ENCODE data around the gene LHFPL5.

Gene LHFPL5

DNA sequence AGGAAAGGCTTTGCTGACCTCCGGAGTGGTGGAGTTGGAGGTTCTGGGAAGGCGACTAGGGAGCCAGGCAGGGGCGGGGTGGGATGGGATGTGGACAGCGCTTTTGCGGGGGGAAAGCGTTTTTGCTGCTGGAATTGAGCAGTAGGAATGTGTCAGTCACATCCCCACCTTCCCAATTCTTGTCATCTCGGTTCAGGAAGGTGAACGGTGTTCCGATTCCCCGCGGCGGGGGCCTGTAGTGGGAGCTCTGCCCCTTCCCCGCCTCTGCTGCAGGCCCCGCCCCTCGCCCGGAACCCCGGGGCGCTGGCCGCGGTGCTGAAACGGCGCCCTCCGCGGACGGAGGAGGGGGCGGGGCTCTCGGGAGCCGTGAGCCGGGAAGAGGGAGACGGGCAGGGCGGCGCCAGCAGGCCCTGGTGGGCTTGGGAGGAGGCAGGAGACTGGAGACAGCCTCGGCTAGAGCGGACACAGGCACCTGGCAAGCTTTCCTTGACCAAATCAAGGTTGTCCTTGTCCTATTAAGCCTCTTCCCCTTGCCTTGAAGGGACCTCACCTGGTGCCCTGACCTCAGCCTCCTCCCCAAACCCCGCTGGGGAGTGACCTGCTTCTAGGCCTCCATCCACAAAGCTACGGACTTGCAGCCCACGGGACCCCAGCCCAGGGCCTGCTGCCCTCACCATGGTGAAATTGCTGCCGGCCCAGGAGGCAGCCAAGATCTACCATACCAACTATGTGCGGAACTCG lies at the start of gene LHFPL5:
LHFPL5 (plus strand) TSS at position 357 of the 741 bp plus-strand sequence; CDS start at position 676, 319 bp downstream.
- DNase-seq (ENCODE audit: low spot score): no peak
- FAIRE-seq: no peak

DNA sequence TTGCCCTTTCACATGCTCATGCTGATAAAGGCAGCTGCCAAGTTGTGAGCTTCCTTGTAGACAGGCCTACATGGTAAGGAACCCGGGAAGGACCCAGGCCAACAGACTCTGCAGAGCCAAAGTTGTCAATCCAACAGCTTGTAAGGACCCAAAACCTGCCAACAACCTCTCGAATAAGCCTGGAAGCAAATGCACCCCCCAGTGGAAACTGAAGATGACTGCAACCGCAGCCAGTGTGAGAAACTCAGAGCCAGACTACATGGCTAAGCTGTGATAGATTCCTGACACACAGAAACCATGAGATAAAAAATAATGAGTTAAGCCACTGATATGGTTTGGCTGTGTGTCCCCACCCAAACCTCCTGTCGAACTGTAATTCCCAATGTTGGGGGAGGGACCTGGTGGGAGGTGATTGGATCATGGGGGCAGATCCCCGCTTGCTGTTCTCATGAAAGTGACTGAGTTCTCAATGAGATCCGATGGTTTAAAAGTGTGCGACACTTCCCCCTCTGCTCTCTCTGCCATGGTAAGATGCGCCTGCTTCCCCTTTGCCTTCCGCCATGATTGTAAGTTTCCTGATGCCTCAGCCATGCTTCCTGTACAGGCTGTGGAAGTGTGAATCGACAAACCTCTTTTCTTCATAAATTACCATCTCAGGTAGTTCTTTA lies 47.6 kb upstream of the LHFPL5 start:
- DNase-seq (ENCODE audit: low spot score) (no peak), FAIRE-seq (no peak)

DNA sequence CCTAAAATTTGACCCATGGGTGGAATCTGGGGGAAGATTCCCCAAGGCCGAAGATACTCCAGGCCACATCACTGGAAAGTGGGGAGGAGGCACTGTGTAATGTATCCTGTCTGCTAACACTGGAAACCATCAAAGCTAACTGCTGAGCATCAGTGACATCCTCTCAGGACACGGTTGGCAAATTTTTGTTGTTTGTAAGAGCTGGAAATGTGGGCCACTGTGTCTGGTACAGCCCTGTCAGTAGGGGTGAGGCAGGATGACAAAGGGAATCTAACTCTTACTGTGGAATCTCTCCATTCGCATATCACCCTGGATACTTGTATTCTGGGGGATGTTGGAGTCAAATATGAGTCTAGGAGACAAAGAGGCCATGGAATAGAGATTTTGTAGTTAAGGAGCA lies 45.7 kb upstream of the LHFPL5 start:
- FAIRE-seq: no peak

DNA sequence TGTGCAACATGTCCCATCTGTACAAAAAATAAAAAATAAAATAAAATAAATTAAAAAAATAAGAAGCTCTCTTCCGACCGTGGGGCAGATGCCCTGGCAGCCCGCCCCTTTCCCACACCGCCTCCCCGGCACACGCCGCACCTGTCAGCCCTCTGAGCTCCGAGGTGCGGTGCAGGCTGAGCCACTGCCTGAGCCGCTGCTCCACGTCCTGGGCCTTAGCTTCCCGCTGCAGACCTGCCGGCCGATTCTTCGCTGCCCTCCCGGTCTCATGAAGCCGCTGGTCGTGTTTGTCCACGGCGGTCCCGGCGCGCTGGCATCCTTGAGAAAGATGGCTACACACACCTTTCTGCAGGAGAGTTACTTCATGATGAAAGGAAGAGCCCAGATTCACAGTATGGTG lies 39.4 kb upstream of the LHFPL5 start:
- DNase-seq (ENCODE audit: low spot score): no peak
- no peak for FAIRE-seq

More for the DNA sequence above, 45.7 kb upstream of the LHFPL5 start:
- no peak for DNase-seq (ENCODE audit: low spot score)

DNA sequence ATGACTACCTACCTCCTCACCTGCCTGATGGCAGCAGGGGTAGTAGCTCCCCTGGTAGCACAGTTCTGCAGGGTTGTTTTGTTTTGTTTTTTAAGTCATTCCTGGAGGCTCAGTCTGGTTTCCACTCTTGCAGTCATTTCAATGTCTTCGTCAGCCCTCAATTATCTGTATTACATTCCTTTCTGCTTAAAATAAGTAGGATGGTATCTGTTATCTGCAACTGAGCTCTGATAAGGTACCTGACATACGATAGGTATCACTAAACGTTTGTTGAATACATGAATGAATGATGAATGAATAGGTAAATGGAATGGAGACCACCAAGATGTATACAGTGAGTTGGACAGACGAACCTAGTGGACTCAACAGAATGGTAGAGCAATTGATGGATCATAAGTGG lies 35.9 kb upstream of the LHFPL5 start:
- FAIRE-seq (no peak), DNase-seq (ENCODE audit: low spot score) (no peak)

DNA sequence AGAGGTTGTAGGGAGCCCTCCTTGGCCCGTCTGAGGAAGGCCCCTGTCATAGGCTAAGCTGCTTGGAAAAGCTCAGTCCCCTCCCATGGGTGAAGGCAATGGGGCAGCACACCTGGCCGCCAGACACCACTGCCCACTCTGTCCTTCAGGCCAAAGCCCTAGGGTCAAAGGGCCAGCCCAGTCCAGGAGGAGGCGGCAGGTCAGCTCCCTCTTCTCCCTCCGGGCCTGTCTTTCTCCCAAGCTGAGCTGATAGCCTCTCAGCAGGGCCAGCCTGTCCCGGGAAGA lies 33.9 kb upstream of the LHFPL5 start:
- FAIRE-seq (no peak), DNase-seq (ENCODE audit: low spot score) (no peak)

DNA sequence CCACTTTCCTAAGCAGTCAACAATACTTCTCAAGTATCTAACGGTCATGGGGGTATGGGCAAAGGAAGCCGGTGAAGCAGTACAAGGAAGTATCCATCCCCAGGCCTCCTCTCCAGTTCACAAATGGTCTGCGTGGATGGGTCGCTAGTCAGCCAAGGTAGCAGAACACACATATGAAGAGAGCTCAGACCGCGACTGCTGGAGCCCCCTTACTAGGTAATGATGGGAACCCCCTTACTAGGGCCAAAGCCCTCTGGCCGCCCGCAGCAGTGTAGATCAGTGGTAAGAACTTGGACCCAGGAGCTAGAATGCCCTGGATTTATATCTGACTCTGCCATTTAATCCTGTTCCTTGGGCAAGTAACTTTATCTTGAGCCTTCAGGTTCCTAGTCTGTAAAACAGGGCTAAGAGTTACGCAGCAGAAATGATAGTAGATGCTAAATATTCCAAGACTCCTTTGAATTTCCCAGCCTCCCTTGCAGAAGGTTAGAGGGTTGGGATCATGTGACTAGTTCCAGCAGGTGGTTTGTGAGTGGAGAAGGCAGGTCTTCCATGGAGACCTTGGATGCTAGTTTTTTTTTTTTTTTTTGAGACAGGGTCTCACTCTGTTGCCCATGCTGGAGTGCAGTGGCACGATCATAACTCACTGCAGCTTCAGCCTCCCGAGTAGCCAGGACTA lies 30.9 kb upstream of the LHFPL5 start:
- DNase-seq (ENCODE audit: low spot score) (no peak), FAIRE-seq (no peak)

DNA sequence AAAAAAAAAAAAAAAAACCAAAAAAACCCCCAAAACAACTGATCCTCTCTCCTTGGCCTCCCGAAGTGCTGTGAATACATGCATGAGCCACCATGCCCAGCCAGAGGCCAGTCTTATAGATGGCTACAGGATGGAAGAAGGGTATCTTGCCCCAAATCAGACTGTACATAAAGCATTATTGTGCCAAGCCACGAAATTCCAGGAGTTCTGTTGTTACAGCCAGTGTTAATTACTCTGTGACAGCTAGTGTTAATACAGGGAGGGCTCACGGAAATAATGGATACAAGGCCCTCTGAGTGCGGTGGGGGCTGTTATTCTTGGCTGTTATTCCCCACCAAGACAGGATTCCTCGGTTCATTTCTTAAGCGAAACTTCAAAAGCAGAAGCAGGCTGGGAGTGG lies 30.1 kb upstream of the LHFPL5 start:
- no peak for DNase-seq (ENCODE audit: low spot score)
- FAIRE-seq: no peak

DNA sequence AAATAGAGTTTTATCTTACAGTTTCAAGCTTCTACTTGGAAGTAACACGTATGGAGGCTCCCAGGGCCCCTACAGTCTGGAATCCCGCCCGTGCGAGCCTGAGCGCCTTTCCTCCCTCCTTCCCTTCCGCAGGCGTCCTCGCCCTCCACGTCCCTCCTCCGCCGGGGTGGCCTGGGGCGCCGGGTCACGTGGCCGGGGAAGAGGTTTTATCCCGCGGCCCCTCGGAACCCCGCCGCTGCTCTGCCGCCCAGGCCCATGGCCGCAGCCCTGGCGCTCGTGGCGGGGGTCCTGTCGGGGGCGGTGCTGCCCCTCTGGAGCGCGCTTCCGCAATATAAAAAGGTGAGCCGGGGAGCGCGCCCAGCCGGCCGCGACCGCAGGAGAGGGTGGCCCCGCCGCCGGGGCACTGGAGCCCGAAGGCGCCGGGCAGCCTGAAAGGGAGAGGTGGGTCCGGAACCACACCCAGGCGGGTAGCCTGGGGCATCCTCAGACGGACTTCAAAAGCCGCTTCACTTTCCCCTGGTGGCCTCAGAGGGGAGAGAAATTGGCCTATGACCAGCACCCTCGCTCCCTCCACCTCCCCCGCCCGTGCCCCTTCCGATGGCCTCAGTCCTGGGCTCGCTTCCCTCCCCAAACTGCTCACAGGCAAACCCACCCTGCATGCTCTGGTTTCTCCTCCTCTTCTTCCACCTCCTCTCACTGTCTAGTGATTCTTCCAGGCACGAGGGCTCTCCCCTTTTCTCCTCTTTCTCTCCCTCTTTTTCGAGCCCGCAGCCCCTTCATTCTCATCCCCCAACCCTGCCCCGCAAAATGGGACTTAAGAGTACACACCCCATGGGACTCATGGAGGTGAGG lies 28.6 kb upstream of the LHFPL5 start, which contains the start of gene CLPSL2:
CLPSL2 (plus strand) TSS at position 235 of the 852 bp plus-strand sequence; CDS start at position 256, 21 bp downstream.
- no peak for DNase-seq (ENCODE audit: low spot score)
- FAIRE-seq: no peak

DNA sequence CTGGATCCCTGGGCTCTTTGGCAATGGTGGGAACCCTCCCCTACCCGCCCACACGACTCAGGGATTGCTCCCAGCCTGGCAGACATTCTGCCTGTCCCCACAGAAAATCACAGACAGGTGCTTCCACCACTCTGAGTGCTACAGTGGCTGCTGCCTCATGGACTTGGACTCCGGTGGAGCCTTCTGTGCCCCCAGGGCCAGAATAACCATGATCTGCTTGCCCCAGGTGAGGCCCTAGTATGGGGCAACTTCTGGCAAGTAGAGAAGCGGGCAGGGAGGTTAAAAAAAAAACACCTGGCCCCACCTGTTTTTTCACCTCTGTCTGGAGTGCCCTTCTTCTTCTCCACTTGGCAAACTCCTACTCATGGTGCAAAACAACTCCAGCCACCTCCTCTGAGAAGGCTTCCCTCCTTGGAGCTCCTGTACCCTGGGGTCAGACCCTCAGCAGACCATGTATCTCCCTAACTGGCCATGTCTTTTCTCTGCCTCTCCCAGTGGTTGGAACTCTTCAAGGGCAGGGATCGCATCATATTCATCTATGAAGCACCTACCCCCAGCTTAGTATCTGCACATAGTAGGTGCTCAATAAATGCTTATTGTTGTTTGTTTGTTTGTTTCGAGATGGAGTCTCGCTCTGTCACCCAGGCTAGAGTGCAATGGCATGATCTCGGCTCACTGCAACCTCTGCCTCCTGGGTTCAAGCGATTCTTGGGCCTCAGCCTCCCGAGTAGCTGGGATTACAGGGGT lies 27.6 kb upstream of the LHFPL5 start:
- FAIRE-seq: no peak
- no peak for DNase-seq (ENCODE audit: low spot score)

DNA sequence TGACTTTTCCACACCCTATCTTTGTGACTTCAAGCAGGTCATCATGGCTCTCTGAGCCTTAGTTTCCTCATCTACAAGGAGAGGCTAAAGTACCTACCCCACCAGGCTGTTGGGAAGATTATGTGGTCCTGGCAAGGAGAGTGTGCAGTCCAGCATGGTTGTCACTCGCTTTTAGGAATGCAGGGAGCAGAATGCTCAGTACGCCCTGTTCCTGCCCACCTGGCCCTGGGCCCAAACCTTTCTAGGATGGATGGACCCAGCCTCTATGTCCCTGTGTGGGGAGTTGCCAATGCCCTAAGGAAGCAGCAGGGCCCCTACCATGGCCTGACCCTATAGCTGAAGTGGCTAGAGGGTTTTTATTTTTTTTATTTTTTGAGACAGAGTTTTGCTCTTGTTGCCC lies 26.7 kb upstream of the LHFPL5 start:
- DNase-seq (ENCODE audit: low spot score) (no peak), FAIRE-seq (no peak)

DNA sequence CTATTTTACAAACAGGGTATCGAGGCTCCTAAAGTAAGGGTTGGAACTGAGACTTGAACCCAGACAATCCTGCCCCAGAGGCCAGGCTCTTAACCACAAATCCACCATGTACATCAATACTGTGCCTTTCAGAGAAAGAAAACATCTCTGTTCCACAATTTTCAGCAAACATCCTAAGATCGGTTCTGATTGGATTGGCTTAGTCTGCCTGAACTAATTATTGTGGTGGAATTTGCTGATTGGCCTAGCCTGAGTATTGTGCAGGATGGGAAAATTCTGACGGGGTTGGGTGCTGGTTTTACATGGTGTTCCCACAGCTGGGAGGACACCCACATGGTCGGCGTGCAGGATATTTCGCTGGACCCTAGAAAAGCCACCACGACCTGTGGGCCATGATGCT lies 24.4 kb upstream of the LHFPL5 start, which contains the start of gene CLPSL1:
CLPSL1 (plus strand) TSS at position 301 of the 400 bp plus-strand sequence; CDS start at position 393, 92 bp downstream.
- FAIRE-seq (no peak), DNase-seq (ENCODE audit: low spot score) (no peak)

DNA sequence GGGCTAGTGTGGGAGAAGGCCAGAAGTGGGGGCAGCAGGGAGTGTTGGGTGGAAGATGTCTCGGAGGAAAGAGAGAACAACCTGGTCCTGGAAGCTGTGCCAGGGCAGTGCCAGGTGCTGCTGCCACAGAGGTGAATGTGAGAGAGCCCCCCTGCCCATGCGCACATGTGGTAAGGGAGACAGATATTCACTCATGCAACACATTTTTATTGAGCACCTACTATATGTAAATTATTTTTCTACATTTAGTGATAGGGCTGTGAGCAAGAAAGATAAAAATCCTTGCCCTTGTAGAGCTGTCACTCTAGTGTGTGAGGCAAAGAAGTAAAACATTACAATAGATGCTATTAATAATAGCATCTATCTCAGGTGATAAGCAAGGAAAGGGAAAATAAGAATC lies 23.9 kb upstream of the LHFPL5 start:
- DNase-seq (ENCODE audit: low spot score) (no peak), FAIRE-seq (no peak)

DNA sequence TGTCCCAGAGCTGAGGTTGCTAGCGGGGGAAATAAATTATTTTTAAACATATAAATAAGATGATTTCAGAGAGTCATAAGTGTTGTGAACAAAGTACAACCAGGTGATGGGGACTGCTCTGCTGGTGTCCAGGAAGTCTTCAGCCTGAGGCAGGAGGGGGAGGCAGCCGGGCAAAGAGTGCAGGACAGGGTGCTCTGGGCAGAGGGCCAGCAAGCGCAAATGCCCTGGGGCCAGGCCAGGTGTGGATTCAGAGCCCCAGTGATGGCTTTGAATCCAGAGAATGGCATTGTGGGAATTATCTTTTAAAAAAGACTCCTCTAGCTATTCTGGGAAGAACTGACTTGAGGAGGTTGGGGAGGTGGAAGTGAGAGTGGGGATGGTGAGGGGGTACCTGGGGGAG lies 22.7 kb upstream of the LHFPL5 start:
- FAIRE-seq: no peak
- DNase-seq (ENCODE audit: low spot score): no peak

DNA sequence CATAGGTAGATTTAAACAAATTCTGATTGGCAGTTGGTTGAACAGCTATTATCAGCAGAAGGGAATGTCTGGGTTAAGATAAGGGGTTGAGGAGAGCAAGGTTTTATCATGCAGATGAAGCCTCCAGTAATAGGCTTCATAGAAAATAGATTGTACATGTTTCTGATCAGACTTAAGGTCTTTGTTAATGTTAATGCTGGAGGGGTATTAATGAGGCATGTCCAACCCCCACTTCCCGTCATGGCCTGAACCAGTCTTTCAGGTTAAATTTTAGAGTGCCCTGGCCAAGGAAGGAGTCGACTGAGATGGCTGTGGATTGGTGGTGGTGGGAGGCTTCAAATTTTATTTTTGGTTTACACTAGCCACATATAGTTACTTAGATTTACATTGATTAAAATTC lies 21.0 kb upstream of the LHFPL5 start:
- no peak for FAIRE-seq
- no peak for DNase-seq (ENCODE audit: low spot score)

DNA sequence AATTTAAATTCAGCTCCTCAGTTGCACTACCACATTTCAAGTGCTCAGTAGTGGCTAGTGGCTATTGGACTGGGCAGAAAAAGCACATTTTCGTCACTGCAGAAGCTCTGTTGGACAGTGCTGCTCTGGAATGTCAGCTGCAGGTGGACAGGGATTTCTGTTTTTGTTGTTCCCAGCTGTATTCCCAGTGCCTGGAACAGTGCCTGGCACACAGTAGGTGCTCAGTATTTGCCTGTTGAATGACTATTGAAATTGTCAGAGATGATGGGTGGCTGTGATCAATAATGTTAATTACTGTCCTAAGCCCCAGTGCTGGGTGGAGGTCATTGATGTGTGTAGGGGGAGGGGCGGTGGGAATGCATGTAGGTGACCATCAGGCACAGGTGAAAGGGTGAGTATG lies 18.9 kb upstream of the LHFPL5 start:
- DNase-seq (ENCODE audit: low spot score) (no peak), FAIRE-seq (no peak)

DNA sequence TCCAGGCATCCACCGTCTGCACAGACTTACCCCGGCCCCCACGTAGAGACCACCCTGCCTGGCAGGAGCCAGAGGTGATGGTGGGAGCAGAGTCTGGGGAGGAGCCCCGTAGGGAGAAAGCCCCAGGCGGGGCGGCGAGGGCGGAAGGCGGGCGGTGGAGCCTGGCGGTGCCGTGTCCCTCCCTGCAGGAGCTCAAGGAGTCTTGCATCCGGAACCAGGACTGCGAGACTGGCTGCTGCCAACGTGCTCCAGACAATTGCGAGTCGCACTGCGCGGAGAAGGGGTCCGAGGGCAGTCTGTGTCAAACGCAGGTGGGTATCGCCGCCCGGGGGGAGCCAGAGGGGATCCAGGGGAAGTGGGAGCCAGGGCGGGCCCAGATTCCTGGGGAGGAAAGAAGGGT lies 18.3 kb upstream of the LHFPL5 start:
- no peak for FAIRE-seq
- DNase-seq (ENCODE audit: low spot score): no peak

DNA sequence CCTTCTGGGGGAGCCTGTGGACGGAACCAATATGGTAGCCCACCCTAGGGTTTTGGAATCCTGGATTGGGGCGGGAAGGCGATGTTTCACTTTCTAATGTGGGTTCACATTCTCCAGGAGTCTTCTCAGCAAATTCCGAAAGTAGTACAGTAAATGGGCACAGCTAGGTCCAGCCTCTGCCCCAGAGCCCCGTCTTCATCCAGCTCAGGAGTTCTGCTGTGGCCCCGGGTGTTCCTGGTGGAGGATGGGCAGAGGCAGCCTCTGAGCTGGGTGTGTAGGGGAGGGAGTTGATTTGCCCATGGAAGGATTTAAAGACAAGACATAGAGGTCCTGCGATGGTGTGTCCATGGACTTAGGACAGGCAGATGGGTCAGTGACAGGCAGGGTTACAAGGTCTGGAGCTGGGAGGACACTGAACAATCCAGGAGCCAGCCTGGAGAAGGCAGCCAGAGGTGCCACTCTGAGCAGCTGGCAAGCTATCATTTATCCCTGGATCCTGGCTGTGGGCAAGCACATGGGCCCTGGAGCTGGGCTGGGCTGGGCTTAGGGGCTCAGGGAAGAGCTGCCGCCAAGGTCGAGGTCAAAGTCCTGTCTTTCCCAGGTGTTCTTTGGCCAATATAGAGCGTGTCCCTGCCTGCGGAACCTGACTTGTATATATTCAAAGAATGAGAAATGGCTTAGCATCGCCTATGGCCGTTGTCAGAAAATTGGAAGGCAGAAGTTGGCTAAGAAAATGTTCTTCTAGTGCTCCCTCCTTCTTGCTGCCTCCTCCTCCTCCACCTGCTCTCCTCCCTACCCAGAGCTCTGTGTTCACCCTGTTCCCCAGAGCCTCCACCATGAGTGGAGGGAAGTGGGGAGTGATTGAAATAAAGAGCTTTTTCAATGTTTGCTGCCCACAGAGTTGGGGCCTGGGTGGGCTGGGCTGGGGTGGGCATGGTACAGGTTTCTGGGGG lies 17.6 kb upstream of the LHFPL5 start:
- DNase-seq (ENCODE audit: low spot score) (no peak), FAIRE-seq (no peak)

DNA sequence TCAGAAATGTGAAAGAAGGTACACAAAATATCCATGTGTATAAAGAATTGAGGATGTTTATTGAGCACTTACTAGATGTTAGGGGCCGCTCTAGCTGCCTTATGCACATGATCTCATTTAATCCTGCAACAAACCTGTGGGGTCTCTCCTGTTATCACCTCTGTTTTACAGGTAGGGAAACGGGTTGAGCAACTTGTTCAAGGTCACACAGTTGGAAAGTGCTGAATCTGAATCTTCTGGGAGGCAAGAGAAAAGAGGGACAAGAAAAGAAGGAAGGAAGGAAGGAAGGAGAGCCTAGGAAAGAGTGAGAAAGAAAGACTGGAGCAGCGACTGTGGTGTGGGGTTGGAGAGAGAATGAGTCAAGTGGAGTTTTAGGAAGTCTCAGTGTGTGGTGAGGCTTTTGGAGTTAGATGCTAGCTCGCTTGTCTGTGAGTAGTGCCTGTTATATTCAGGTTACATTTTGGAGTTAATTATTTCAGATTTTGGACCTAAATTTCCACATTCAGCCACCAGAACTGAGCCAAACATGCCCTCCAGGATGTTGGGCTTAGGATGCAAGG lies 16.6 kb upstream of the LHFPL5 start:
- FAIRE-seq (no peak), DNase-seq (ENCODE audit: low spot score) (no peak)
